ENCODE data around the gene SELENON. TPM values are rescaled to one million over a fixed set of nuclear protein-coding genes. Genes with fewer than 3 reads are reported as not detected.

SELENON gene
- total RNA-seq, 1 donor from 2014 or later = 64.1 TPM

GRCh38 chr1:25771221-25772114, 28.5 kb upstream of the SELENON start:
- peaks cover 28% of the 10 kb centered on the region for H3K4me1 Mint-ChIP-seq (ENCODE audit: low read depth, unreplicated experiment)
- no peaks in the 10 kb centered on the region for H3K36me3 Mint-ChIP-seq (ENCODE audit: low read depth, unreplicated experiment)
- TF ChIP-seq CTCF (IDR thresholded peaks at IDR 0.05; ENCODE audit: insufficient read depth, low read depth, low read length) (no peak), EZH2 (IDR thresholded peaks at IDR 0.05; ENCODE audit: insufficient read depth, low read length) (no peak)
- no peaks in the 10 kb centered on the region for H3K9me3 ChIP-seq (ENCODE audit: insufficient read depth, low read depth, low read length)
- H3K27me3 Mint-ChIP-seq (ENCODE audit: low read depth, unreplicated experiment) = peaks cover 9% of the 10 kb centered on the region
- peak overlapping the region; percentile 9 for H3K27ac Mint-ChIP-seq (ENCODE audit: unreplicated experiment)
- no peak overlapping the region for H3K27ac ChIP-seq (ENCODE audit: low read depth, low read length)
- no peaks in the 10 kb centered on the region for H4K20me1 ChIP-seq (ENCODE audit: insufficient read depth, low read length)
- no peak overlapping the region for H3K4me3 ChIP-seq (ENCODE audit: insufficient read depth, low read depth, low read length)
- H3K27me3 ChIP-seq (ENCODE audit: insufficient read depth, low read length) = no peaks in the 10 kb centered on the region
- no peaks in the 10 kb centered on the region for H3K79me2 ChIP-seq (ENCODE audit: insufficient read depth, low read length)
- H3K4me3 Mint-ChIP-seq (ENCODE audit: unreplicated experiment) = peak overlapping the region; percentile 8
- no peaks in the 10 kb centered on the region for H3K9me3 Mint-ChIP-seq (ENCODE audit: unreplicated experiment)
- DNase-seq (ENCODE audit: low read depth) = peak; percentile 36
- H2AFZ ChIP-seq (ENCODE audit: low read depth, low read length) = peak overlapping the region; percentile 57
- no peaks in the 10 kb centered on the region for H3K36me3 ChIP-seq (ENCODE audit: insufficient read depth, low read length)
- H3K9ac ChIP-seq (ENCODE audit: low read length) = peak overlapping the region; percentile 23
- no peak for FAIRE-seq
- peak overlapping the region; percentile 36 for H3K4me2 ChIP-seq (ENCODE audit: low read length)
- H3K4me1 ChIP-seq (ENCODE audit: insufficient read depth, low read length) = peaks cover 9% of the 10 kb centered on the region

GRCh38 chr1:25772164-25772563, 27.8 kb upstream of the SELENON start:
- peaks cover 28% of the 10 kb centered on the region for H3K4me1 Mint-ChIP-seq (ENCODE audit: low read depth, unreplicated experiment)
- no peaks in the 10 kb centered on the region for H3K36me3 Mint-ChIP-seq (ENCODE audit: low read depth, unreplicated experiment)
- DNase-seq (ENCODE audit: low read depth) (no peak), FAIRE-seq (no peak)
- Histone ChIP-seq H3K27ac (ENCODE audit: low read depth, low read length) (no peak overlapping the region), H4K20me1 (ENCODE audit: insufficient read depth, low read length) (no peaks in the 10 kb centered on the region), H3K9ac (ENCODE audit: low read length) (no peak overlapping the region), H3K4me3 (ENCODE audit: insufficient read depth, low read depth, low read length) (no peak overlapping the region), H2AFZ (ENCODE audit: low read depth, low read length) (no peak overlapping the region), H3K79me2 (ENCODE audit: insufficient read depth, low read length) (no peaks in the 10 kb centered on the region), H3K4me2 (ENCODE audit: low read length) (peak overlapping the region; percentile 36), H3K27me3 (ENCODE audit: insufficient read depth, low read length) (no peaks in the 10 kb centered on the region), H3K9me3 (ENCODE audit: insufficient read depth, low read depth, low read length) (no peaks in the 10 kb centered on the region), H3K4me1 (ENCODE audit: insufficient read depth, low read length) (peaks cover 9% of the 10 kb centered on the region), H3K36me3 (ENCODE audit: insufficient read depth, low read length) (no peaks in the 10 kb centered on the region)
- TF ChIP-seq EZH2 (IDR thresholded peaks at IDR 0.05; ENCODE audit: insufficient read depth, low read length) = no peak
- no peak for TF ChIP-seq CTCF (IDR thresholded peaks at IDR 0.05; ENCODE audit: insufficient read depth, low read depth, low read length)
- peaks cover 9% of the 10 kb centered on the region for H3K27me3 Mint-ChIP-seq (ENCODE audit: low read depth, unreplicated experiment)
- no peak overlapping the region for H3K4me3 Mint-ChIP-seq (ENCODE audit: unreplicated experiment)
- H3K27ac Mint-ChIP-seq (ENCODE audit: unreplicated experiment) = no peak overlapping the region
- no peaks in the 10 kb centered on the region for H3K9me3 Mint-ChIP-seq (ENCODE audit: unreplicated experiment)
